GM21423 (cell line): ENCODE data around the gene EXT2.

ENCODE experiments used
- ATAC-seq: cut with Tn5 transposase; IDR thresholded peaks from one replicate; pipeline ENCODE4 v1.9.1; 2021; ENCODE audit warnings: mild to moderate bottlenecking, moderate library complexity; ENCODE audit not compliant: unreplicated experiment

EXT2 gene

GRCh38 chr11:44285756-44286155 lies 190.3 kb downstream of the EXT2 start:
- no peak for ATAC-seq

DNA sequence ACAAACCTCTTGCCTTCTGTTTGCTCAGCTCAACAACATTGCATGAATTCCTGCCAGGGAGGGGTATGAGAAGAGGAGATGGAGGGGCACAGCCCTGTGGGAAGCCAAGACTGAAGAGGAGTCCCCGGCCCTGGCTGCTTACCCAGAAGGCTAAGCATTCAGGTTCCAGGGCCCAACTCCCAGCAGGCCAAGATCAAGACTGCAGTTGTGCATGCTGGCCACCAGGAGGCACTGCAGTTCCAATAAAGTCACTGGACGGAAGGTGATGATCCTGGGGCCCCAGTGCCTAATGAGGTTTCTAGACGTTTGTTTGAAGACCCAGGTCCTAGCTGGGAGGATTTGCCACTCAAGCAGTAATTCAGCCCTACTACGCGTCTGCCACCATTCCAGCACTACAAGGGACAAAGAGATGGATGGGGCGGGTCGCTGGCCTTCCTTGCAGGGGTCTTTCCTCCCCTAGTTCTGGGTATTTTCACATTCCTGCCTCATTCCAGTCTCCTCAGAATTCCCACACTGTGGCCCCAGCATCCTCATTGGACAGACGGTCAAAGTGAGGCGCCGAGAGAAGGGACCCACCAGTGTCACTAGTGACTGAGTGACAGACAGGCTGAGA lies 190.9 kb downstream of the EXT2 start:
- ATAC-seq: no peak

DNA sequence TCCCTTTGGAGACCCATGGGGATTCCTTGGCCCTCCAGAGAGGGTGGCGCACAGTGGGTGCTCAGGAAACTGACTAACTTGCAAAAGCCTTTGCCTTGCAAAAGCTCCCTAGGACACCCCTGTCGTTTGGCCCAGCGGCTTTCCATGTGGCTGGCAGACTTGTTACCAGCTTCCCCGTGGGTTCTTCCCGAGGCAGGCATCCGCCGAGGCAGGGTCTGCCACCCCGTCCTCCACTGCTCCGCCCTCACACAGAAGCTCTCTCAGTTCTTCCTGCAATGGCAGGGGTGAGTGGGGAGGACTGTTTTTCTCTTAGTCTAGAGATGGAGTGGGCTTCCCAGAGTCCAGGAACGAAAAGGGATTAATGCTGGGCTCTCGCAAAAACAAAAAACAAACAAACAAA lies 191.4 kb downstream of the EXT2 start:
- ATAC-seq: no peak

- no peak for ATAC-seq
Observed at GRCh38 chr11:44288133-44288526, 192.7 kb downstream of the EXT2 start.

- ATAC-seq: no peak
Observed at GRCh38 chr11:44290208-44290607, 194.7 kb downstream of the EXT2 start.
